HepG2 (cell line): ENCODE measurements around the gene PIWIL4.

Experiments
- ATF3 ChIP-seq: sonication (generic); formaldehyde crosslinking; IDR thresholded peaks from 2 replicates; pipeline ENCODE4 v1.4.0; 2020; ENCODE audit warnings: missing genetic modification reagents
- HNRNPL ChIP-seq: fragments of 200-400 bp; formaldehyde crosslinking; IDR thresholded peaks from 2 replicates; pipeline ENCODE4 v1.6.1; 2017; ENCODE audit warnings: mild to moderate bottlenecking, low read depth, low read length
- NFYB ChIP-seq: sonication (generic); formaldehyde crosslinking; IDR thresholded peaks from 2 replicates; pipeline ENCODE4 v1.4.0; 2020; ENCODE audit warnings: missing genetic modification reagents
- PPARG ChIP-seq: conservative IDR thresholded peaks from 2 replicates; pipeline ENCODE4 v1.6.1; 2016; ENCODE audit warnings: missing biosample characterization, missing genetic modification reagents

DNA sequence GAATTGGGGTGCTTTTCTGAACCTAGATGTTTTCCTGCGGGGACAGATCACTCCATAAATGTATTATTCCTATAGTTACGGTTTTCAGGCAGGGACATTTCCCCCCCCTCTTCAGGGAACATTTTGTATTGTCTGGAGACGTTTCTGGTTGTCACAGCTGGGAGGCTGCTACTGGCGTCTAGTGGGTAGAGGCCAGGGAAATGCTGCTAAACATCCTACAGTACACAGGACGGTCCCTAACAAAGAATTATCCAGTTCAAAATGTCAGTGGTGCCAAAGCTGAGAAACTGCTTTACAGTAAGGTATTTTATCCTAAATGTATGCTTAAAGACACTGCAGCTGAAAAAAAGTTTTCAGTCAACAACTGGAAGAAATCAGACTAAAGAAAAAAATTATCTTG lies 19.4 kb downstream of the PIWIL4 start:
- TF ChIP-seq HNRNPL = no peak
- no peak for TF ChIP-seq NFYB
- TF ChIP-seq PPARG (CRISPR knock-in tag) = no peak
- no peak for TF ChIP-seq ATF3 (CRISPR knock-in tag)
